Right cardiac atrium (tissue), 5 donors: ENCODE measurements around the gene EXOC3. TPM values are rescaled to one million over a fixed set of nuclear protein-coding genes. Genes with fewer than 3 reads are reported as not detected.
A peak's percentile ranks its signal among the peaks of the same experiment; 100 is the strongest.
"Not testable (repeated sequence)": the region's sequence is repeated elsewhere in the genome, so short reads cannot be mapped to it uniquely, and the experiment has no call there.

Source experiments
- ATAC-seq, 2 donors: fragments of 200-7000 bp; cut with Tn5 transposase; one replicate each; pipeline versions ENCODE4 v1.8.0 to v1.9.1; 2020; ENCODE audit warnings: moderate library complexity in 2 of 2, mild to moderate bottlenecking in 1 of 2
- DNase-seq, 3 donors: peaks; one replicate each; pipeline ENCODE4 v3.0.0-alpha.2; 2020
- H3K27ac ChIP-seq: one replicate; pipeline ENCODE4 v1.5.1; 2013; ENCODE audit warnings: mild to moderate bottlenecking, low read length, control low read depth, moderate library complexity
- H3K27me3 ChIP-seq: one replicate; pipeline ENCODE4 v1.6.1; 2013; ENCODE audit not compliant: control insufficient read depth, insufficient read depth
- H3K4me1 ChIP-seq: one replicate; pipeline ENCODE4 v1.6.1; 2013; ENCODE audit warnings: low read length; ENCODE audit not compliant: control insufficient read depth, insufficient read depth
- H3K4me3 ChIP-seq: one replicate; pipeline ENCODE4 v1.5.1; 2013; ENCODE audit warnings: low read length, control low read depth
- H3K9me3 ChIP-seq: one replicate; pipeline ENCODE4 v1.6.1; 2013; ENCODE audit warnings: low read length; ENCODE audit not compliant: control insufficient read depth
- whole genome bisulfite sequencing: extraction: QIAGEN DNeasy Blood & Tissue Kit; methylation state at CpG from one replicate; pipeline ENCODE4 v1.1.7; 2013; 5-methylcytosine and 5-hydroxymethylcytosine counted together
- intact Hi-C, 4 donors: fragments of 100-400 bp; cut with DNase I; formaldehyde crosslinking; loops; one replicate each; pipeline versions ENCODE4 v1.11.0 to v1.14.0; 2022 to 2023
- polyA plus RNA-seq: library from polyadenylated mRNA; stranded (reverse); fragments of 200-250 nt; gene quantifications from one replicate; pipeline ENCODE4 v1.2.3, GENCODE V29; 2013
- total RNA-seq, 4 donors: library from RNA; stranded (reverse); fragmentation: NEBNext Ultra II Directional; extraction: Animal tissue kit (Norgen Biotek cat#: 25700); gene quantifications; one replicate each; pipeline ENCODE4 v1.2.1, GENCODE V29; 2021
- donor health status: healthy with polysubstance abuse.
- donor health status: DM: no; HTN: yes; CAD: no.
- donor health status: DM: no; HTN: no; CAD: no.
- donor health status: DM: no; HTN: yes; CAD: no; lungs with severe emphysema.
- donor health status: DM: yes; HTN: yes; CAD: no.

EXOC3 gene
- total and polyA plus RNA-seq, 5 donors: 30.1 to 50.2 (median 46.5) TPM

GRCh38 chr5:472656-473550 is 29.9 kb downstream of the EXOC3 start:
- DNase-seq (peak; percentile 90 to 97 (median 96)), ATAC-seq (peak; percentile 82 to 87)
- intact Hi-C loops: no loop called here
- WGBS: under 1% methylated on average over 137 of the region's 137 CpGs
- Histone ChIP-seq H3K9me3 (no peaks in the 10 kb centered on the region), H3K27ac (no peak overlapping the region), H3K27me3 (no peaks in the 10 kb centered on the region), H3K4me1 (peaks cover 5% of the 10 kb centered on the region), H3K4me3 (peak overlapping the region; percentile 73)

DNA sequence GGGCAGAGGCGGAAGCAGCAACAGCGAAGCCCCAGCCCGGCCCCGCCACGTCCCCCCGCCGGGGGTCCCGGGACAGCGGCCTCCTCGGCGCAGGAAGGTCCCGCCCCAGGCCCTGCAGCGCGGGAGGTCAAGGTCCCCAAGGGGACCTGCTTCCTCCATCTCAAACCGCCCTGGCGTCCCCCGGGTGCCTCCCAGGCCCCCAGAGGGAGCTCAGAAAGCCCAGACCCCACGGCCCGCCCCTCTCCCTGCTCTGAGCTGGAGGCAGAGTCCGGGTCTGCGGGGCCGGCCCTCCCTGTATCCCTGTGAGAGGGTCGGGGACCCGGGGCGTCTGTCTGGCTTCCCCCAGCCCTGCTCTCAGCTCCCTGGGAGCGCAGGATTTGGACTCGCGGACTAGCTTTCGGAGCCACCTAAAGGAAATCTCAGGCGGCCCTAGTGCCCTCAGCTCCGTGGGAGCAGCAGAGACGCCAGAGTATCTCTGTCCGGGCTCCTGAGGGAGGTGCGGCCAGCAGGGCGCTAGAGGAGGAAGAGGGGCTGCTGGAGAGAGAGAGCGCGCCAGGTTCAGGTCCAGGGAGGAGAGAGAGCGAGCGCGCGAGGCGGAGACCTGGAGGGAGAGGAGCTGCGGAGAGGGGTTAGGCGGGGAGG is 30.7 kb downstream of the EXOC3 start:
- peak; percentile 5 to 17 for ATAC-seq
- peak; percentile 28 to 77 (median 75) for DNase-seq
- H3K4me3 ChIP-seq: peak overlapping the region; percentile 73
- no peaks in the 10 kb centered on the region for H3K27me3 ChIP-seq
- H3K4me1 ChIP-seq: peaks cover 5% of the 10 kb centered on the region
- H3K27ac ChIP-seq: no peak overlapping the region
- no peaks in the 10 kb centered on the region for H3K9me3 ChIP-seq
- intact Hi-C loops: no loop called here
- WGBS: under 1% methylated on average over 44 of the region's 44 CpGs

DNA sequence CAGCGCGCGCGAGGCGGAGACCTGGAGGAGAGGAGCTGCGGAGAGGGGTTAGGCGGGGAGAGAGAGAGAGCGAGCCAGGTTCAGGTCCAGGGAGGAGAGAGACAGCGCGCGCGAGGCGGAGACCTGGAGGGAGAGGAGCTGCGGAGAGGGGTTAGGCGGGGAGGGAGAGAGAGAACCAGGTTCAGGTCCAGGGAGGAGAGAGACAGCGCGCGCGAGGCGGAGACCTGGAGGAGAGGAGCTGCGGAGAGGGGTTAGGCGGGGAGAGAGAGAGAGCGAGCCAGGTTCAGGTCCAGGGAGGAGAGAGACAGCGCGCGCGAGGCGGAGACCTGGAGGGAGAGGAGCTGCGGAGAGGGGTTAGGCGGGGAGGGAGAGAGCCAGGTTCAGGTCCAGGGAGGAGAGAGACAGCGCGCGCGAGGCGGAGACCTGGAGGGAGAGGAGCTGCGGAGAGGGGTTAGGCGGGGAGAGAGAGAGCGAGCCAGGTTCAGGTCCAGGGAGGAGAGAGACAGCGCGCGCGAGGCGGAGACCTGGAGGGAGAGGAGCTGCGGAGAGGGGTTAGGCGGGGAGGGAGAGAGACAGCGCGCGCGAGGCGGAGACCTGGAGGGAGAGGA is 31.4 kb downstream of the EXOC3 start:
- H3K27me3 ChIP-seq, H3K4me3 ChIP-seq, intact Hi-C loops, ATAC-seq, H3K9me3 ChIP-seq, H3K4me1 ChIP-seq, H3K27ac ChIP-seq: not testable (repeated sequence)
- peak in 1 of 3 donors; percentile 4 for DNase-seq
- WGBS: under 1% methylated on average over 10 of the region's 50 CpGs

GRCh38 chr5:474840-475661 is 32.1 kb downstream of the EXOC3 start:
- Histone ChIP-seq H3K4me1 (peaks cover 5% of the 10 kb centered on the region), H3K9me3 (no peaks in the 10 kb centered on the region), H3K27me3 (no peaks in the 10 kb centered on the region), H3K4me3 (no peak overlapping the region), H3K27ac (no peak overlapping the region)
- ATAC-seq: no peak
- intact Hi-C loops: no loop called here
- WGBS: 16% methylated on average over 50 of the region's 50 CpGs
- peak; percentile 24 to 71 (median 55) for DNase-seq

GRCh38 chr5:475704-476101 is 32.7 kb downstream of the EXOC3 start:
- H3K4me1 ChIP-seq: peaks cover 5% of the 10 kb centered on the region
- H3K9me3 ChIP-seq: no peaks in the 10 kb centered on the region
- H3K27me3 ChIP-seq: no peaks in the 10 kb centered on the region
- WGBS: 61% methylated on average over 8 of the region's 8 CpGs
- no peak overlapping the region for H3K27ac ChIP-seq
- no peak for ATAC-seq
- peak; percentile 18 to 55 (median 54) for DNase-seq
- intact Hi-C loops: no loop called here
- H3K4me3 ChIP-seq: no peak overlapping the region

GRCh38 chr5:476102-476813 is 33.3 kb downstream of the EXOC3 start:
- H3K27ac ChIP-seq: no peak overlapping the region
- H3K4me3 ChIP-seq: no peak overlapping the region
- no peaks in the 10 kb centered on the region for H3K27me3 ChIP-seq
- H3K9me3 ChIP-seq: no peaks in the 10 kb centered on the region
- DNase-seq: peak; percentile 17 to 57 (median 49)
- H3K4me1 ChIP-seq: peaks cover 5% of the 10 kb centered on the region
- ATAC-seq: no peak
- intact Hi-C loops: no loop called here
- WGBS: 75% methylated on average over 51 of the region's 51 CpGs

GRCh38 chr5:476814-477175 is 33.8 kb downstream of the EXOC3 start:
- WGBS: 56% methylated on average over 9 of the region's 9 CpGs
- Histone ChIP-seq H3K27ac (no peak overlapping the region), H3K4me3 (no peak overlapping the region), H3K9me3 (no peaks in the 10 kb centered on the region), H3K4me1 (peaks cover 5% of the 10 kb centered on the region), H3K27me3 (no peaks in the 10 kb centered on the region)
- intact Hi-C loops: no loop called here
- ATAC-seq: no peak
- peak; percentile 8 to 43 (median 33) for DNase-seq

DNA sequence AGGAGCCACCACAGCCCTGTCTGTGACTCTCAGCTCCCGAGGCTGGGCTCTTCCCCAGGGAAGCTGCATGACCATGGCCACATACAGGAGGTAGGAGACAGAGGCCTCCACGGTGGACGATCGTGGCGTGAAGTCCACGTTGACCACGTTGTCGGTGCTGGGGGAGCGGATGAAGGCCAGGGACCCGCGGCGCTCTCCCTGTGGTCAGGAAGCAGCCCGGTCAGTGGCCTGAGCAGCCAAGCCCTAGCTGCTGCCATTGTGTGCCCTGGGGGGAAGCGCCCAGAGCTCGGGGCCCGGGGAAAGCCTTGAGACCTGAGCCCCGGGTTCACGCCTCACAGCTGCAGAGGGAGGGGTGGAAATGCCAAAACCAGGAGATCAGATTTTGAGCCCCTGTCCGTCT is 34.3 kb downstream of the EXOC3 start:
- WGBS: 68% methylated on average over 19 of the region's 19 CpGs
- Histone ChIP-seq H3K4me1 (peaks cover under 1% of the 10 kb centered on the region), H3K9me3 (no peaks in the 10 kb centered on the region), H3K27ac (no peak overlapping the region), H3K4me3 (no peak overlapping the region), H3K27me3 (no peaks in the 10 kb centered on the region)
- intact Hi-C loops: no loop called here
- DNase-seq (peak; percentile 17 to 48 (median 46)), ATAC-seq (no peak)

- Histone ChIP-seq H3K27ac (no peak overlapping the region), H3K27me3 (no peaks in the 10 kb centered on the region), H3K4me1 (no peaks in the 10 kb centered on the region), H3K4me3 (no peak overlapping the region), H3K9me3 (no peaks in the 10 kb centered on the region)
- intact Hi-C loops: no loop called here
- ATAC-seq (no peak), DNase-seq (peak in 2 of 3 donors; percentile 41 to 49)
- WGBS: 77% methylated on average over 13 of the region's 13 CpGs
Measured at GRCh38 chr5:477871-478270, 34.9 kb downstream of the EXOC3 start.

DNA sequence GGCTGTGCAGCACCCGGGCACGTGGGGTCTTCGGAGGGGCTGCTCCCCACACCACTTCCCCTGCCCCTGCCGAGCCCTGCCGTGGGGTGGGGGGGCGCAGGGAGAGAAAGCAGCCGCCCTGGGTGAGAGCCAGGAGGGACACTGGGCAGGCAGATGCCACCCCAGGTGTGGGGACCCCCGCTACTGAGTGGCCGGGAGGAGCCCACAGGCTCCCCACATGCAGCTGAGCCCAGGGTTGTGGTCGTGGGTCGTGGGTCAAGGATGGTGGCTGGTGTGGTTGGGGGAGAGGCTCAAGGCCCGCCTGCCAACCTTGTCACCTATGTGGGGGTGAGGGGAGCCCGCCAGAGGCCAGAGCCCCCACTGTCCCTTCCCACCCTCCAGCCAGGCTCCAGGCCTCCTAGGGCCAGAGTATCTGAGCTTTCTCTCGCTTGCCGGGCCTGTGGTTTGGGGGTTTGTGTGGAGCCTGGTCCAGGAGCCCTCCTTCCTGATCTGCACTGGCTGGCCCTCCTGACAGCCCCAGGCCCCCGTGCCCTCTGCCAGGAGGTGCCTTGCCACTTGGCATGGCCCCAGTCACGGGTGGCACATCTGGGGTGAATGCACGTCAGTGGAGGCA is 35.5 kb downstream of the EXOC3 start:
- Histone ChIP-seq H3K4me3 (no peak overlapping the region), H3K4me1 (no peaks in the 10 kb centered on the region), H3K9me3 (no peaks in the 10 kb centered on the region), H3K27ac (no peak overlapping the region), H3K27me3 (no peaks in the 10 kb centered on the region)
- ATAC-seq (no peak), DNase-seq (peak in 2 of 3 donors; percentile 42 to 46)
- 67% methylated on average over 17 of the region's 18 CpGs for WGBS
- intact Hi-C loops: no loop called here
